Duodenal mucosa (tissue), 2 donors: Measurements from ENCODE around the gene PPP3CB.

Experiments
- H3K27ac ChIP-seq: one replicate; pipeline ENCODE4 v1.7.0; 2013; ENCODE audit warnings: low read depth, low read length
- H3K27me3 ChIP-seq, 2 donors: one replicate each; pipeline ENCODE4 v1.7.0; 2013; ENCODE audit warnings: low read length in 2 of 2, control low read depth in 1 of 2; ENCODE audit not compliant: insufficient read depth in 2 of 2, control insufficient read depth in 1 of 2
- H3K36me3 ChIP-seq, 2 donors: one replicate each; pipeline ENCODE4 v1.7.0; 2013; ENCODE audit warnings: low read length in 2 of 2, control low read depth in 1 of 2; ENCODE audit not compliant: insufficient read depth in 2 of 2, control insufficient read depth in 1 of 2
- H3K4me1 ChIP-seq, 2 donors: one replicate each; pipeline ENCODE4 v1.7.0; 2013; ENCODE audit warnings: low read length in 2 of 2, control low read depth in 1 of 2; ENCODE audit not compliant: insufficient read depth in 2 of 2, control insufficient read depth in 1 of 2
- H3K4me3 ChIP-seq, 2 donors: one replicate each; pipeline ENCODE4 v1.7.0; 2013; ENCODE audit warnings: low read length in 2 of 2, low read depth in 1 of 2
- H3K9ac ChIP-seq, 2 donors: one replicate each; pipeline ENCODE4 v1.7.0; 2013; ENCODE audit warnings: low read length in 2 of 2, low read depth in 1 of 2
- H3K9me3 ChIP-seq, 2 donors: one replicate each; pipeline ENCODE4 v1.7.0; 2013; ENCODE audit warnings: low read length in 2 of 2, control low read depth in 1 of 2; ENCODE audit not compliant: control insufficient read depth in 1 of 2

The PPP3CB gene

GRCh38 chr10:73459683-73460314, 36.0 kb downstream of the PPP3CB start:
- Histone ChIP-seq H3K27me3 (no peaks in the 10 kb centered on the region), H3K9me3 (no peaks in the 10 kb centered on the region), H3K27ac (no peak overlapping the region), H3K4me1 (no peaks in the 10 kb centered on the region), H3K36me3 (no peaks in the 10 kb centered on the region), H3K4me3 (no peak overlapping the region), H3K9ac (no peak overlapping the region)

GRCh38 chr10:73456187-73456890, 39.5 kb downstream of the PPP3CB start:
- Histone ChIP-seq H3K27me3 (no peaks in the 10 kb centered on the region), H3K27ac (no peak overlapping the region), H3K9ac (no peak overlapping the region), H3K9me3 (no peaks in the 10 kb centered on the region), H3K4me3 (no peak overlapping the region), H3K4me1 (no peaks in the 10 kb centered on the region), H3K36me3 (peaks cover 0 to 4% of the 10 kb centered on the region in 2 donors)

GRCh38 chr10:73449113-73449512, 46.7 kb downstream of the PPP3CB start:
- Histone ChIP-seq H3K27ac (no peak overlapping the region), H3K9ac (no peak overlapping the region), H3K4me3 (no peak overlapping the region), H3K27me3 (no peaks in the 10 kb centered on the region), H3K36me3 (peaks cover 9 to 15% of the 10 kb centered on the region in 2 donors), H3K9me3 (no peaks in the 10 kb centered on the region), H3K4me1 (no peaks in the 10 kb centered on the region)

GRCh38 chr10:73448384-73448783, 47.4 kb downstream of the PPP3CB start:
- Histone ChIP-seq H3K4me1 (no peaks in the 10 kb centered on the region), H3K9ac (no peak overlapping the region), H3K27ac (no peak overlapping the region), H3K9me3 (no peaks in the 10 kb centered on the region), H3K36me3 (peaks cover 14 to 19% of the 10 kb centered on the region in 2 donors), H3K4me3 (no peak overlapping the region), H3K27me3 (no peaks in the 10 kb centered on the region)

GRCh38 chr10:73446926-73447325, 48.9 kb downstream of the PPP3CB start:
- Histone ChIP-seq H3K36me3 (peaks cover 14 to 16% of the 10 kb centered on the region in 2 donors), H3K27me3 (no peaks in the 10 kb centered on the region), H3K4me3 (no peak overlapping the region), H3K9ac (no peak overlapping the region), H3K4me1 (no peaks in the 10 kb centered on the region), H3K27ac (no peak overlapping the region), H3K9me3 (no peaks in the 10 kb centered on the region)

- Histone ChIP-seq H3K9me3 (no peaks in the 10 kb centered on the region), H3K9ac (no peak overlapping the region), H3K27me3 (no peaks in the 10 kb centered on the region), H3K36me3 (peaks cover 14 to 16% of the 10 kb centered on the region in 2 donors), H3K4me3 (no peak overlapping the region), H3K27ac (no peak overlapping the region), H3K4me1 (no peaks in the 10 kb centered on the region)
Observed at GRCh38 chr10:73444457-73444856, 51.4 kb downstream of the PPP3CB start.

- Histone ChIP-seq H3K27ac (no peak overlapping the region), H3K4me1 (no peaks in the 10 kb centered on the region), H3K27me3 (no peaks in the 10 kb centered on the region), H3K9ac (no peak overlapping the region), H3K4me3 (no peak overlapping the region), H3K36me3 (peaks cover 20 to 26% of the 10 kb centered on the region in 2 donors), H3K9me3 (no peaks in the 10 kb centered on the region)
Observed at GRCh38 chr10:73439605-73440312, 56.1 kb downstream of the PPP3CB start.

GRCh38 chr10:73439055-73439454, 56.8 kb downstream of the PPP3CB start:
- Histone ChIP-seq H3K4me1 (no peaks in the 10 kb centered on the region), H3K27ac (no peak overlapping the region), H3K36me3 (peaks cover 18 to 19% of the 10 kb centered on the region in 2 donors), H3K9me3 (no peaks in the 10 kb centered on the region), H3K9ac (no peak overlapping the region), H3K27me3 (no peaks in the 10 kb centered on the region), H3K4me3 (no peak overlapping the region)

- H3K36me3 ChIP-seq: peaks cover 11 to 19% of the 10 kb centered on the region in 2 donors
- H3K27me3 ChIP-seq: no peaks in the 10 kb centered on the region
- H3K9me3 ChIP-seq: no peaks in the 10 kb centered on the region
- H3K9ac ChIP-seq: no peak within 1 kb of the TSS
- H3K4me3 ChIP-seq: no peak within 1 kb of the TSS
- H3K27ac ChIP-seq: no peak within 1 kb of the TSS
- no peaks in the 10 kb centered on the region for H3K4me1 ChIP-seq
Observed at GRCh38 chr10:73433538-73433867, 62.3 kb downstream of the PPP3CB start, which contains the start of gene MSS51. Gene MSS51, minus strand, starts transcription at chr10:73433561. Its CDS starts 5,277 bp downstream, at chr10:73428284.
